ENCODE measurements around the gene CLDN11.

Gene CLDN11

GRCh38 chr3:170425491-170426239 is 7.0 kb downstream of the CLDN11 start:
- H3K4me3 ChIP-seq (ENCODE audit: low read length): no peak overlapping the region
- DNase-seq (ENCODE audit: low read depth): no peak
- no peak for TF ChIP-seq CTCF (conservative IDR thresholded peaks at IDR 0.05; ENCODE audit: low read length)

- no peak overlapping the region for H3K4me3 ChIP-seq (ENCODE audit: low read length)
- no peak for DNase-seq (ENCODE audit: low read depth)
- no peak for TF ChIP-seq CTCF (conservative IDR thresholded peaks at IDR 0.05; ENCODE audit: low read length)
Measured at GRCh38 chr3:170426240-170426797, 7.7 kb downstream of the CLDN11 start.

- no peak overlapping the region for H3K4me3 ChIP-seq (ENCODE audit: low read length)
- no peak for TF ChIP-seq CTCF (conservative IDR thresholded peaks at IDR 0.05; ENCODE audit: low read length)
- no peak for DNase-seq (ENCODE audit: low read depth)
Measured at GRCh38 chr3:170428095-170428494, 9.4 kb downstream of the CLDN11 start.

- H3K4me3 ChIP-seq (ENCODE audit: low read length): no peak overlapping the region
- peak; percentile 79 for DNase-seq (ENCODE audit: low read depth)
- no peak for TF ChIP-seq CTCF (conservative IDR thresholded peaks at IDR 0.05; ENCODE audit: low read length)
Measured at GRCh38 chr3:170429050-170429449, 10.4 kb downstream of the CLDN11 start.

GRCh38 chr3:170431054-170431453 is 12.4 kb downstream of the CLDN11 start:
- DNase-seq (ENCODE audit: low read depth): no peak
- peak; percentile 21; the same call in 1 of the 2 replicates for TF ChIP-seq CTCF (conservative IDR thresholded peaks at IDR 0.05; ENCODE audit: low read length)
- H3K4me3 ChIP-seq (ENCODE audit: low read length): no peak overlapping the region

- no peak for DNase-seq (ENCODE audit: low read depth)
- H3K4me3 ChIP-seq (ENCODE audit: low read length): no peak overlapping the region
- TF ChIP-seq CTCF (conservative IDR thresholded peaks at IDR 0.05; ENCODE audit: low read length): no peak
Measured at GRCh38 chr3:170432416-170432815, 13.7 kb downstream of the CLDN11 start.

- no peak for TF ChIP-seq CTCF (conservative IDR thresholded peaks at IDR 0.05; ENCODE audit: low read length)
- DNase-seq (ENCODE audit: low read depth): no peak
- no peak overlapping the region for H3K4me3 ChIP-seq (ENCODE audit: low read length)
Measured at GRCh38 chr3:170436697-170437096, 18.0 kb downstream of the CLDN11 start.
